Tibial artery (tissue), 4 donors: Measurements from ENCODE around the gene VTI1B.
"Not testable (repeated sequence)": the region's sequence is repeated elsewhere in the genome, so short reads cannot be mapped to it uniquely, and the experiment has no call there.

ENCODE experiments used
- DNase-seq, 2 donors: peaks; one replicate each; pipeline ENCODE4 v3.0.0-alpha.2; 2019
- H3K27ac ChIP-seq, 2 donors: fragments of 200-600 bp; sonication (generic) in 1 of 2; 1 replicate in 1 of 2; 2 replicates in 1 of 2; pipeline ENCODE4 v1.5.1; 2018 to 2019; ENCODE audit warnings: mild to moderate bottlenecking in 1 of 2
- H3K27me3 ChIP-seq, 2 donors: fragments of 200-600 bp; sonication (generic) in 1 of 2; one replicate each; pipeline versions ENCODE4 v1.5.1 to v1.6.0; 2016 to 2019
- H3K36me3 ChIP-seq, 3 donors: fragments of 200-600 bp; sonication (generic) in 2 of 3; one replicate each; pipeline ENCODE4 v1.5.1; 2016 to 2019; ENCODE audit warnings: mild to moderate bottlenecking in 2 of 3
- H3K4me1 ChIP-seq, 4 donors: fragments of 200-600 bp; sonication (generic) in 2 of 4; 1 replicate in 3 of 4; 2 replicates in 1 of 4; pipeline ENCODE4 v1.5.1; 2016 to 2019
- H3K4me3 ChIP-seq, 2 donors: fragments of 200-600 bp; sonication (generic) in 1 of 2; 1 replicate in 1 of 2; 2 replicates in 1 of 2; pipeline ENCODE4 v1.5.1; 2018 to 2019; ENCODE audit warnings: mild to moderate bottlenecking in 2 of 2
- H3K9me3 ChIP-seq, 3 donors: fragments of 200-600 bp; sonication (generic) in 1 of 3; one replicate each; pipeline ENCODE4 v1.5.1; 2016 to 2019
- CTCF ChIP-seq, 2 experiments: fragments of 200-600 bp in 1 of 2; fragments of 450-650 bp in 1 of 2; IDR thresholded peaks; one replicate each; pipeline ENCODE4 v1.5.1; 2017 to 2019; ENCODE audit warnings: antibody characterized with exemption in 2 of 2, mild to moderate bottlenecking in 1 of 2, moderate library complexity in 1 of 2
- intact Hi-C: fragments of 100-400 bp; cut with DNase I; formaldehyde crosslinking; loops from one replicate; pipeline ENCODE4 v1.15.0; 2023; ENCODE audit warnings: low total_unique reads

VTI1B gene

DNA sequence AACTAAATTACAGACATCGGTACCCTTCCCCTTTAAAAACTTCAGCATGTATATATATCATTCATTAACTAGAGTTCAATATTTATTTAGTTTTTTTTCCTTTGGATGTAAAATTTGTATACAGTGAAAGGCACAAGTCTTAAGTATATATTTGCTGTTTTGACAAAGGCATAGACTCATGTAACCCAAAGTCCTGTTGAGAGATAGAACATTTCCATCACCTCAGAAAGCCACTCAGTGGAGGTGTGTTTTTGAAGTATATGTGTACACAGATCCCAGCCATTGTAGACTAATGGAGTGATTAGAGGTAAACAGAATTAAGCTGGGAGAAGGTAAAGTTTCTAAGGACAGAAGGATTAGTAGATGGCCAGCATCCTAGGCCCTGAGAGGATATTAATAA lies 42.6 kb upstream of the VTI1B start:
- no peak overlapping the region for H3K27ac ChIP-seq
- no peaks in the 10 kb centered on the region for H3K36me3 ChIP-seq
- intact Hi-C loops, result no loop called here
- H3K4me3 ChIP-seq, result no peak overlapping the region
- no peak for DNase-seq
- peaks cover 0 to 4% (median 3%) of the 10 kb centered on the region in 4 donors for H3K4me1 ChIP-seq
- no peak for TF ChIP-seq CTCF (IDR thresholded peaks at IDR 0.05)
- no peaks in the 10 kb centered on the region for H3K27me3 ChIP-seq
- no peaks in the 10 kb centered on the region for H3K9me3 ChIP-seq

DNA sequence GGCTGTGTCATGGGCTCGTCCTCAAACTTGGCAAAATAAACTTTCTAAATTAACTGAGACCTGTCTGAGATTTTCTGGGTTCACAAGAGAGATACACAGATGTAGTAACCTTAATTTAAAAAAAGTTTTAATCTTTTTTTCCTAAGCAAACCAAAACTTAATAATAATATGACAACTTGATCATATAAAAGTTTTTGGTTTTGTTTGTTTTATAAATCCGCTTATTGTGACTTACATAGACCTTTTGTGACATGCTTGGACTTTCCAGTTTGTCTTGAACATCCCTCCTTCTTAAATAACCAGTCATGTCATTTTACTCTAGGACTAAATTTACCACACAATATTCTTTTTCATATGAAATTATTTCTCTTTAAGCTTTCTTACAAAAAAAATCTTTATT lies 35.8 kb upstream of the VTI1B start:
- Histone ChIP-seq H3K4me1 (no peaks in the 10 kb centered on the region), H3K9me3 (no peaks in the 10 kb centered on the region), H3K4me3 (no peak overlapping the region), H3K36me3 (no peaks in the 10 kb centered on the region), H3K27ac (no peak overlapping the region), H3K27me3 (no peaks in the 10 kb centered on the region)
- no peak for TF ChIP-seq CTCF (IDR thresholded peaks at IDR 0.05)
- intact Hi-C loops, result no loop called here
- DNase-seq, result no peak

DNA sequence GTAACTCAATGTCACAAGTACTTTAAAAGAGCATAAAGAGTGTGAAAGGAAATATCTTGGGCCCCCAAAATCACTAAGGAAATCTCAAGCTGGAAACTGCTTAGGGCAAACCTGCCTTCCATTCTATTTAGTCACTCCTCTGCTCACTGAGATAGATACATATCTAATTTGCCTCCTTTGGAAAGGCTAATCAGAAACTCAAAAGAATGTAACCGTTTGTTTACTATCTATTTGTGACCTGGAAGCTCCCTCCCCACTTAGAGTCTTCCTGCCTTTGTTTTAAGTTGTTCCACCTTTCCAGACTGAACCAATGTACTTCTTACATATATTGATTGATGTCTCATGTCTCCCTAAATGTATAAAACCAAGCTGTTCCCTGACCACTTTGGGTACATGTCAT lies 35.4 kb upstream of the VTI1B start:
- intact Hi-C loops, result loop anchor here (10.0 kb wide), 1 partner anchor 95 kb away; the partner anchor contains the start of gene ARG2
- not testable (repeated sequence) for H3K36me3 ChIP-seq, DNase-seq, H3K4me3 ChIP-seq, H3K27ac ChIP-seq, H3K9me3 ChIP-seq, H3K4me1 ChIP-seq, H3K27me3 ChIP-seq

GRCh38 chr14:67709346-67709745 lies 34.9 kb upstream of the VTI1B start:
- DNase-seq, H3K27me3 ChIP-seq, H3K4me1 ChIP-seq, H3K36me3 ChIP-seq, H3K9me3 ChIP-seq, H3K27ac ChIP-seq, H3K4me3 ChIP-seq: not testable (repeated sequence)
- intact Hi-C loops, result loop anchor here (10.0 kb wide), 1 partner anchor 95 kb away; the partner anchor contains the start of gene ARG2

DNA sequence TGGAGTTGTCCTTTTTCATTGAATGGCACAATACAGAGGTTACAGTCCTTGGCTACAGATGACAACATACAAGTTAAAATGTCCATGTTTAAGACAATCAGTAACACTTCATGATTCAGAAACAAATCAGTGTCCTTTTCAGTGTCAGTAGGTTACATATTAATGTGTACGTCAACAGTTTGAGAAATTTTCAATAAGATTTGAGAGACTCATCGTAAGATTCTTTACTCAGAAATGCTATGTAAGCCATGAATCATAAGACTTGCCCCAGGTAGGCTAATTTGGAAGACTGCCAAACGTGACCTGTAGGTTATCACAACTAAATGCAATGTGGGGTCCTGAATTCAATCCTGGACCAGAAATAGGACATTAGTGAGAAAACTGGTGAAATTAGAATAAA lies 30.8 kb upstream of the VTI1B start:
- Histone ChIP-seq H3K27me3 (no peaks in the 10 kb centered on the region), H3K36me3 (no peaks in the 10 kb centered on the region), H3K4me3 (no peak overlapping the region), H3K9me3 (no peaks in the 10 kb centered on the region), H3K4me1 (no peaks in the 10 kb centered on the region), H3K27ac (no peak overlapping the region)
- DNase-seq, result no peak
- TF ChIP-seq CTCF (IDR thresholded peaks at IDR 0.05), result no peak
- intact Hi-C loops, result loop anchor here (10.0 kb wide), 1 partner anchor 90 kb away; the partner anchor contains the start of gene ARG2

DNA sequence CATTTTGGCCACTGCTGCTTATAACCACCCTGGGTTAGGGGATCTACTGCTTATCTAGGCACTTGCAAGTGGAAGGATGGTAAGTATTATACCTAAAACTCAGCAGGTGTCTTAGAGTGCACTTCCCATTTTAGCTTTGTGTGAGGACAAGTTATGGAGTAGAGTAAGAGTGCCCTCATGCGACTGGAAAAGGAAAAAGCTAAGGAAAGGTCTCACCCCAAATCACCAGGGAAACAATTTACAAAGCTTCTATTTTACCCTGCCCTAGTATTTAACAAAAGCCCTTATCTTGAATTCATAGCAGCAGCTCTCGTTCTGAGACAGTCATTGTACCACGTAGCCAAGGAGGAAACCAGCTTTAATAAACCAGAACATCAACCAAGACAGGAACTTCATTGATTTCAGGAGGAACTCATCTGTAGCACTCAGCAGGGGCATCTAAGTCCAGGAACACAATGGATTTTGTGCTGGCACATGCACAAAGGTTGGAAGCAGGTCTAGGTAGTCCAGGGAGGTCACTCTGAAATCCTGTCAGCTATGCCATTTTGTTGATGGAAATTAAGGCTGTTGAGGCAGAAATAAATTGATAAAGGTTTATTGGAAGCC lies 30.2 kb upstream of the VTI1B start:
- Histone ChIP-seq H3K27me3 (no peaks in the 10 kb centered on the region), H3K27ac (no peak overlapping the region), H3K9me3 (no peaks in the 10 kb centered on the region), H3K4me1 (no peaks in the 10 kb centered on the region), H3K4me3 (no peak overlapping the region), H3K36me3 (no peaks in the 10 kb centered on the region)
- DNase-seq, result no peak
- intact Hi-C loops, result loop anchor here (10.0 kb wide), 1 partner anchor 90 kb away; the partner anchor contains the start of gene ARG2
- TF ChIP-seq CTCF (IDR thresholded peaks at IDR 0.05), result peak; percentile 71 to 74

GRCh38 chr14:67703997-67704396 lies 29.6 kb upstream of the VTI1B start:
- H3K27me3 ChIP-seq, result no peaks in the 10 kb centered on the region
- intact Hi-C loops, result loop anchor here (2.0 to 10.0 kb wide), 2 partner anchors 89 to 119 kb away; partner anchors contain the start of gene ARG2
- TF ChIP-seq CTCF (IDR thresholded peaks at IDR 0.05), result no peak
- H3K36me3 ChIP-seq, result no peaks in the 10 kb centered on the region
- DNase-seq, result no peak
- H3K9me3 ChIP-seq, result no peaks in the 10 kb centered on the region
- H3K4me1 ChIP-seq, result no peaks in the 10 kb centered on the region
- no peak overlapping the region for H3K27ac ChIP-seq
- H3K4me3 ChIP-seq, result no peak overlapping the region

GRCh38 chr14:67701492-67701891 lies 27.1 kb upstream of the VTI1B start, which contains the start of gene RDH12:
TSS of gene RDH12 (plus strand) at chr14:67701886. CDS start at chr14:67722643, 20,757 bp downstream.
- H3K4me1 ChIP-seq, H3K27me3 ChIP-seq, H3K4me3 ChIP-seq, DNase-seq, H3K27ac ChIP-seq, H3K36me3 ChIP-seq, H3K9me3 ChIP-seq: not testable (repeated sequence)
- intact Hi-C loops, result loop anchor here (10.0 kb wide), 1 partner anchor 87 kb away; the partner anchor contains the start of gene ARG2
